Stomach (tissue), 9 donors: ENCODE data around the gene HLCS. TPM values are rescaled to one million over a fixed set of nuclear protein-coding genes. Genes with fewer than 3 reads are reported as not detected.

Experiments used
- DNase-seq, 2 donors: peaks; one replicate each; pipeline versions ENCODE4 v3.0.0 to v3.0.0-alpha.2; 2013 to 2019
- H3K27ac ChIP-seq, 5 donors: fragments of 200-600 bp in 4 of 5; sonication (generic) in 4 of 5; one replicate each; pipeline ENCODE4 v1.5.1; 2013 to 2019; ENCODE audit warnings: mild to moderate bottlenecking in 1 of 5, moderate library complexity in 1 of 5
- H3K27me3 ChIP-seq, 3 donors: fragments of 200-600 bp; sonication (generic); one replicate each; pipeline ENCODE4 v1.5.1; 2017 to 2019; ENCODE audit warnings: mixed run types in 1 of 3
- H3K36me3 ChIP-seq, 4 donors: fragments of 200-600 bp; sonication (generic); 1 replicate in 3 of 4; 2 replicates in 1 of 4; pipeline ENCODE4 v1.5.1; 2016 to 2019
- H3K4me1 ChIP-seq, 4 donors: fragments of 200-600 bp; sonication (generic); one replicate each; pipeline ENCODE4 v1.5.1; 2016 to 2019
- H3K4me3 ChIP-seq, 4 donors: fragments of 200-600 bp; sonication (generic) in 3 of 4; one replicate each; pipeline ENCODE4 v1.5.1; 2016 to 2019; ENCODE audit warnings: mild to moderate bottlenecking in 1 of 4
- H3K9me3 ChIP-seq, 4 donors: fragments of 200-600 bp; sonication (generic); one replicate each; pipeline ENCODE4 v1.5.1; 2016 to 2019
- EP300 ChIP-seq: sonication (generic); formaldehyde crosslinking; IDR thresholded peaks from one replicate; pipeline ENCODE4 v1.6.1; 2017; ENCODE audit warnings: antibody characterized with exemption
- POLR2A ChIP-seq, 4 donors: fragments of 450-650 bp; IDR thresholded peaks; one replicate each; pipeline ENCODE4 v1.6.1; 2016; ENCODE audit warnings: antibody characterized with exemption in 4 of 4, control low read depth in 2 of 4, mild to moderate bottlenecking in 1 of 4, moderate library complexity in 1 of 4
- POLR2AphosphoS5 ChIP-seq, 3 donors: sonication (generic); formaldehyde crosslinking; IDR thresholded peaks; one replicate each; pipeline ENCODE4 v1.6.1; 2016; ENCODE audit warnings: antibody characterized with exemption in 3 of 3
- WGBS, 5 donors: extraction: QIAGEN DNeasy Blood & Tissue Kit in 3 of 5; methylation state at CpG; one replicate each; pipeline versions ENCODE4 v1.1.5 to v1.1.7; 2013 to 2018; 5-methylcytosine and 5-hydroxymethylcytosine counted together
- intact Hi-C: fragments of 100-400 bp; cut with DNase I; formaldehyde crosslinking; loops from one replicate; pipeline ENCODE4 v1.15.1; 2023; ENCODE audit warnings: low total_unique reads
- polyA plus RNA-seq, 3 donors: library from polyadenylated mRNA; stranded (reverse); fragments of 200-250 nt; gene quantifications; one replicate each; pipeline ENCODE4 v1.2.3, GENCODE V29; 2013
- total RNA-seq, 5 donors: library from RNA; depleted of rRNA; stranded (reverse); fragments of >200 nt; gene quantifications; one replicate each; pipeline versions ENCODE4 v1.1.0 to v1.2.3, GENCODE V29; 2014 to 2016
- TF ChIP-seq, protein P1 (sequence below), 7 experiments: fragments of 450-650 bp in 4 of 7; fragments of 200-600 bp in 3 of 7; sonication (generic) in 3 of 7; IDR thresholded peaks; one replicate each; pipeline ENCODE4 v1.5.1; 2016 to 2019; ENCODE audit warnings: antibody characterized with exemption in 7 of 7, control low read depth in 2 of 7, mild to moderate bottlenecking in 1 of 7
- donor health status: healthy with polysubstance abuse.
- donor health status: Bipolar disorder and iron deficiency.
- donor health status: healthy.

HLCS gene
- total and polyA plus RNA-seq, 8 donors = 2.3 to 35.1 (median 13.9) TPM

GRCh38 chr21:36738489-36739126 is 227.9 kb downstream of the HLCS start:
- no peaks in the 10 kb centered on the region for H3K9me3 ChIP-seq
- H3K36me3 ChIP-seq = peaks cover 0 to 57% (median 10%) of the 10 kb centered on the region in 4 donors
- no peak overlapping the region for H3K27ac ChIP-seq
- TF ChIP-seq, protein P1, sequence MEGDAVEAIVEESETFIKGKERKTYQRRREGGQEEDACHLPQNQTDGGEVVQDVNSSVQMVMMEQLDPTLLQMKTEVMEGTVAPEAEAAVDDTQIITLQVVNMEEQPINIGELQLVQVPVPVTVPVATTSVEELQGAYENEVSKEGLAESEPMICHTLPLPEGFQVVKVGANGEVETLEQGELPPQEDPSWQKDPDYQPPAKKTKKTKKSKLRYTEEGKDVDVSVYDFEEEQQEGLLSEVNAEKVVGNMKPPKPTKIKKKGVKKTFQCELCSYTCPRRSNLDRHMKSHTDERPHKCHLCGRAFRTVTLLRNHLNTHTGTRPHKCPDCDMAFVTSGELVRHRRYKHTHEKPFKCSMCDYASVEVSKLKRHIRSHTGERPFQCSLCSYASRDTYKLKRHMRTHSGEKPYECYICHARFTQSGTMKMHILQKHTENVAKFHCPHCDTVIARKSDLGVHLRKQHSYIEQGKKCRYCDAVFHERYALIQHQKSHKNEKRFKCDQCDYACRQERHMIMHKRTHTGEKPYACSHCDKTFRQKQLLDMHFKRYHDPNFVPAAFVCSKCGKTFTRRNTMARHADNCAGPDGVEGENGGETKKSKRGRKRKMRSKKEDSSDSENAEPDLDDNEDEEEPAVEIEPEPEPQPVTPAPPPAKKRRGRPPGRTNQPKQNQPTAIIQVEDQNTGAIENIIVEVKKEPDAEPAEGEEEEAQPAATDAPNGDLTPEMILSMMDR (IDR thresholded peaks at IDR 0.05) = no peak
- TF ChIP-seq POLR2A (IDR thresholded peaks at IDR 0.05) (no peak), EP300 (no peak), POLR2AphosphoS5 (IDR thresholded peaks at IDR 0.05) (no peak)
- H3K27me3 ChIP-seq = peaks cover 0 to 23% (median 0%) of the 10 kb centered on the region in 3 donors
- intact Hi-C loops = no loop called here
- DNase-seq = peak in 1 of 2 donors; percentile 20
- H3K4me3 ChIP-seq = no peak overlapping the region
- H3K4me1 ChIP-seq = no peaks in the 10 kb centered on the region
- 73 to 81% (median 78%) methylated on average over 12 of the region's 12 CpGs for WGBS, 5 donors

- 78 to 85% (median 84%) methylated on average over 7 to 15 of the region's 15 CpGs for WGBS, 5 donors
- intact Hi-C loops = no loop called here
These were observed 230.6 kb downstream of the HLCS start for GRCh38 chr21:36735724-36736320.

DNA sequence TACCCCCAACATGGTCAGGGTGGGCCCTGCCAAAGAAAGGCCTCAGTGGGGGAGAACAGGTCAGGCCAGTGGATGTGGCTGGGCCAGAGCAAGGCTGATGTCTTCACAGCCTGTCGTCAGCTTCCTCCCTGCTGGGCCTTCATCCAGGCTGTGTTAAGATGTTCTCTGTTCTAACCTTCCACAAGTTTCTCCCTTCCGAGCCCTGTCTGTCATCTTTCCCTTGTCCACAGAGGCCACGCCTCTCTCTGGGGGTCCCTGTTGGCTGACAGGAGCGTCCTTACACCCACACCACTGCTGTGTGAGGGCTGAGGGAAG is 231.3 kb downstream of the HLCS start:
- no peak overlapping the region for H3K27ac ChIP-seq
- TF ChIP-seq POLR2A (IDR thresholded peaks at IDR 0.05) = no peak
- TF ChIP-seq POLR2AphosphoS5 (IDR thresholded peaks at IDR 0.05) = no peak
- no peak for TF ChIP-seq EP300
- TF ChIP-seq, protein P1 (IDR thresholded peaks at IDR 0.05) = no peak
- intact Hi-C loops = no loop called here

More at GRCh38 chr21:36735724-36736320, 230.6 kb downstream of the HLCS start:
- no peak for TF ChIP-seq POLR2AphosphoS5 (IDR thresholded peaks at IDR 0.05)
- TF ChIP-seq EP300 = no peak
- TF ChIP-seq, protein P1 (IDR thresholded peaks at IDR 0.05) = no peak
- no peak for TF ChIP-seq POLR2A (IDR thresholded peaks at IDR 0.05)
- Histone ChIP-seq H3K9me3 (no peaks in the 10 kb centered on the region), H3K27me3 (peaks cover 0 to 27% (median 0%) of the 10 kb centered on the region in 3 donors), H3K4me1 (no peaks in the 10 kb centered on the region), H3K4me3 (no peak overlapping the region), H3K27ac (no peak overlapping the region), H3K36me3 (peaks cover 0 to 53% (median 10%) of the 10 kb centered on the region in 4 donors)
- peak in 1 of 2 donors; percentile 24 for DNase-seq

DNA sequence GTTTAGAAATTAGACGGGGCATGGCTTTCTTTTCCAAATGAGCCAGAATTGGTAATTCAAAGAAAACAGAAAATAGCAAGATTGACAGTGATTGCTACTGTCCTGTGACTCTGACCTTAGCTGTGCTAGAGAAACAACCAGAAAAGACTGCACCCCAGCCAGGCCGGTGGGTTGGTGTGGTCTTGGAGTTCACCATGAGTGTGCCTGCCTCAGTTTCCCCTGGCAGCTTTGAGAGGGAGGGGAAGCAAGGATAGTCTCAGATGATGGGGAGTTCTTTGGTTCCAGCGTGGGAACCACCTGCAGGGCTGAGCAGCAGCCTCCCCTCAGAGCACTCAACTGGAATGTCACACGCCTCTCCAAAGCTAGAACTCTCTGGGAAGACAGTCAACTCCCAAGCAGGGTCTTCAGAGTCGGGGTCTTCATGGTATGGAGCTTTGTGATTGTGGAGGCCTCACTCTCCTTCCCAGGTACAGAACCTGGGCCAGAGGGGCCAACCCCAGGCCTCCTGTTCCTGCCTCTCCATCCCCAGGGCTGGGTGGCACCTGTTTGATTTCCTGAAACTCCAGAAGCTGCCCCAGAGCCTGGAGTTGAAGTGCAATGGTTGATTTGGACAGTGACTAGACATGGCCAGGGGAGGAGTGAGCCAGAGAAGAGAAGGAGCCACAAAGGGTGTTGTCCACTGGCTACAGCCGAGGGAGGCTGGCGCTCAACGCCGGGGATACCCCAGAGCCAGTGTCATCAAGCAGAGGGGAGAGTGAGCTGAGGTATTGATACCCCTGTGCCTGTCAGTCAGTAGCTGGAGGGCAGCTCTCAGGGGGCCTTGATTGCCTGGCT is 231.9 kb downstream of the HLCS start:
- 91 to 96% (median 92%) methylated on average over 9 of the region's 9 CpGs for WGBS, 5 donors
- H3K4me3 ChIP-seq = no peak overlapping the region
- peaks cover 0 to 36% (median 0%) of the 10 kb centered on the region in 3 donors for H3K27me3 ChIP-seq
- peaks cover 0 to 9% (median 4%) of the 10 kb centered on the region in 4 donors for H3K4me1 ChIP-seq
- no peak overlapping the region for H3K27ac ChIP-seq
- H3K36me3 ChIP-seq = peaks cover 0 to 56% (median 10%) of the 10 kb centered on the region in 4 donors
- DNase-seq = peak in 1 of 2 donors; percentile 14
- H3K9me3 ChIP-seq = no peaks in the 10 kb centered on the region
- TF ChIP-seq POLR2A (IDR thresholded peaks at IDR 0.05) (no peak), EP300 (no peak), POLR2AphosphoS5 (IDR thresholded peaks at IDR 0.05) (no peak)
- TF ChIP-seq, protein P1 (IDR thresholded peaks at IDR 0.05) = no peak
- intact Hi-C loops = no loop called here

More for the DNA sequence above, 231.3 kb downstream of the HLCS start:
- DNase-seq = no peak
- 69 to 86% (median 82%) methylated on average over 2 to 4 of the region's 4 CpGs for WGBS, 5 donors
- no peak overlapping the region for H3K4me3 ChIP-seq
- peaks cover 0 to 34% (median 0%) of the 10 kb centered on the region in 3 donors for H3K27me3 ChIP-seq
- peaks cover 0 to 53% (median 10%) of the 10 kb centered on the region in 4 donors for H3K36me3 ChIP-seq
- H3K9me3 ChIP-seq = no peaks in the 10 kb centered on the region
- peaks cover 0 to 4% (median 2%) of the 10 kb centered on the region in 4 donors for H3K4me1 ChIP-seq
